H1 (cell line): Measurements from ENCODE around the gene IP6K1. TPM values are rescaled to one million over a fixed set of nuclear protein-coding genes. Genes with fewer than 3 reads are reported as not detected.

ENCODE experiments used
- CTCF ChIA-PET: fragments of 300-600 bp; sonication (Branson Sonifier 250); formaldehyde crosslinking; loops from one replicate; lab custom pipeline; 2021; ENCODE audit not compliant: partially characterized antibody; lab: Charles Lee
- POLR2A ChIA-PET: fragments of 300-600 bp; sonication (Branson Sonifier 250); formaldehyde crosslinking; loops from one replicate; lab custom pipeline; 2021; ENCODE audit warnings: inconsistent platforms; ENCODE audit not compliant: partially characterized antibody; lab: Charles Lee
- DNase-seq, 2 experiments: peaks; one replicate each; pipeline versions ENCODE4 v3.0.0 to v3.0.0-alpha.2; 2010 to 2022; ENCODE audit warnings: low spot score in 2 of 2, low read depth in 1 of 2, mixed read lengths in 1 of 2
- FAIRE-seq: peaks from 2 replicates; lab custom pipeline; 2011; peaks lifted over from hg19 to GRCh38; lab: Jason Lieb, UNC
- H2AFZ ChIP-seq: 2 replicates; pipeline ENCODE4 v1.8.1; 2012; ENCODE audit warnings: low read length, inconsistent platforms
- H2AK5ac ChIP-seq: 2 replicates; pipeline ENCODE4 v1.6.1; 2013; ENCODE audit warnings: low read depth, low read length
- H2BK120ac ChIP-seq: replicated peaks from 2 replicates; pipeline ENCODE3; 2013; ENCODE audit warnings: low read depth, low read length, inconsistent platforms
- H2BK12ac ChIP-seq: 2 replicates; pipeline ENCODE4 v1.6.1; 2013; ENCODE audit warnings: low read depth, low read length
- H2BK15ac ChIP-seq: 2 replicates; pipeline ENCODE4 v1.6.1; 2013; ENCODE audit warnings: low read length
- H2BK20ac ChIP-seq: 2 replicates; pipeline ENCODE4 v1.6.1; 2013; ENCODE audit warnings: low read length
- H2BK5ac ChIP-seq: 2 replicates; pipeline ENCODE4 v1.6.1; 2013; ENCODE audit warnings: low read depth, low read length
- H3K14ac ChIP-seq: 2 replicates; pipeline ENCODE4 v1.6.1; 2013; ENCODE audit warnings: inconsistent platforms; ENCODE audit not compliant: insufficient read length
- H3K18ac ChIP-seq: 2 replicates; pipeline ENCODE4 v1.6.1; 2013; ENCODE audit warnings: low read length; ENCODE audit errors: extremely low read depth
- H3K23ac ChIP-seq: 2 replicates; pipeline ENCODE4 v1.6.1; 2013; ENCODE audit warnings: inconsistent platforms; ENCODE audit not compliant: insufficient read length
- H3K23me2 ChIP-seq: 2 replicates; pipeline ENCODE4 v1.6.1; 2013; ENCODE audit warnings: low read depth, low read length
- H3K27ac ChIP-seq: 2 replicates; pipeline ENCODE4 v1.6.1; 2011; ENCODE audit warnings: low read depth, low read length, inconsistent platforms
- H3K27me3 ChIP-seq, 4 experiments: replicated peaks in 1 of 4; 1 replicate in 1 of 4; 2 replicates in 3 of 4; pipeline versions ENCODE4 v1.6.1 to v1.8.1; 2011 to 2013; ENCODE audit warnings: low read length in 3 of 4, mild to moderate bottlenecking in 3 of 4, inconsistent platforms in 2 of 4, mixed read lengths in 2 of 4, moderate library complexity in 1 of 4; ENCODE audit not compliant: control insufficient read depth in 3 of 4, insufficient read depth in 3 of 4; ENCODE audit errors: extremely low read depth in 1 of 4
- H3K36me3 ChIP-seq, 4 experiments: 2 replicates each; pipeline versions ENCODE4 v1.6.1 to v1.8.1; 2011 to 2013; ENCODE audit warnings: mild to moderate bottlenecking in 4 of 4, low read length in 3 of 4, moderate library complexity in 2 of 4, control low read depth in 1 of 4, inconsistent platforms in 1 of 4; ENCODE audit not compliant: insufficient read depth in 4 of 4, control insufficient read depth in 2 of 4
- H3K4ac ChIP-seq: replicated peaks from 2 replicates; pipeline ENCODE3; 2013; ENCODE audit warnings: low read length, low read depth, mixed read lengths, inconsistent platforms; ENCODE audit not compliant: insufficient read length
- H3K4me1 ChIP-seq, 4 experiments: replicated peaks in 1 of 4; 1 replicate in 1 of 4; 2 replicates in 3 of 4; pipeline versions ENCODE4 v1.6.1 to v1.8.1; 2011 to 2013; ENCODE audit warnings: low read length in 3 of 4, inconsistent platforms in 2 of 4, mixed read lengths in 1 of 4; ENCODE audit not compliant: insufficient read depth in 4 of 4, control insufficient read depth in 3 of 4
- H3K4me2 ChIP-seq, 2 experiments: 2 replicates each; pipeline versions ENCODE4 v1.6.1 to v1.8.1; 2011 to 2013; ENCODE audit warnings: low read depth in 2 of 2, low read length in 2 of 2, control low read depth in 1 of 2, inconsistent platforms in 1 of 2, mild to moderate bottlenecking in 1 of 2; ENCODE audit not compliant: insufficient read depth in 1 of 2
- H3K4me3 ChIP-seq, 4 experiments: fragments of 200-600, 300-600 bp in 1 of 4; sonication (generic), shearing (Covaris generic), sonication (Bioruptor Twin) in 1 of 4; 2 replicates each; pipeline versions ENCODE4 v1.5.1 to v1.8.1; 2011 to 2016; ENCODE audit warnings: low read length in 4 of 4, low read depth in 3 of 4, control low read depth in 2 of 4, inconsistent platforms in 2 of 4, mild to moderate bottlenecking in 2 of 4, mixed read lengths in 1 of 4, moderate library complexity in 1 of 4; ENCODE audit not compliant: insufficient read depth in 2 of 4; ENCODE audit errors: extremely low read depth in 1 of 4
- H3K56ac ChIP-seq: replicated peaks from 2 replicates; pipeline ENCODE3; 2013; ENCODE audit warnings: low read depth, mild to moderate bottlenecking, mixed read lengths, low read length, inconsistent platforms; ENCODE audit not compliant: insufficient read length
- H3K79me1 ChIP-seq: 2 replicates; pipeline ENCODE4 v1.6.1; 2013; ENCODE audit warnings: low read depth, low read length, control low read depth
- H3K79me2 ChIP-seq, 2 experiments: 2 replicates each; pipeline versions ENCODE4 v1.6.1 to v1.8.1; 2012 to 2013; ENCODE audit warnings: low read length in 2 of 2, mild to moderate bottlenecking in 2 of 2, inconsistent platforms in 1 of 2; ENCODE audit not compliant: insufficient read depth in 2 of 2, control insufficient read depth in 1 of 2
- H3K9ac ChIP-seq, 4 experiments: replicated peaks in 1 of 4; 1 replicate in 1 of 4; 2 replicates in 3 of 4; pipeline versions ENCODE4 v1.6.1 to v1.8.1; 2011 to 2013; ENCODE audit warnings: low read depth in 3 of 4, low read length in 3 of 4, control low read depth in 2 of 4, mild to moderate bottlenecking in 2 of 4, moderate library complexity in 2 of 4, inconsistent platforms in 1 of 4; ENCODE audit errors: extremely low read depth in 1 of 4
- H3K9me3 ChIP-seq, 2 experiments: 2 replicates each; pipeline versions ENCODE4 v1.6.1 to v1.8.1; 2012 to 2013; ENCODE audit warnings: mild to moderate bottlenecking in 2 of 2, moderate library complexity in 2 of 2, control low read depth in 1 of 2, inconsistent platforms in 1 of 2, low read depth in 1 of 2, low read length in 1 of 2, mixed read lengths in 1 of 2; ENCODE audit not compliant: insufficient read depth in 2 of 2
- H4K20me1 ChIP-seq, 2 experiments: replicated peaks in 1 of 2; 2 replicates each; pipeline versions ENCODE3 to v1.8.1; 2011 to 2013; ENCODE audit warnings: inconsistent platforms in 2 of 2, low read length in 2 of 2, mild to moderate bottlenecking in 1 of 2; ENCODE audit not compliant: insufficient read depth in 2 of 2, control insufficient read depth in 1 of 2
- H4K5ac ChIP-seq: 2 replicates; pipeline ENCODE4 v1.6.1; 2013; ENCODE audit warnings: low read length, low read depth, mixed read lengths, inconsistent platforms; ENCODE audit not compliant: insufficient read length
- H4K8ac ChIP-seq: 2 replicates; pipeline ENCODE4 v1.8.0; 2013; ENCODE audit warnings: mild to moderate bottlenecking, moderate library complexity, low read length, inconsistent platforms; ENCODE audit not compliant: insufficient read depth; ENCODE audit errors: extremely low read depth
- H4K91ac ChIP-seq: replicated peaks from 2 replicates; pipeline ENCODE3; 2013; ENCODE audit warnings: low read length, mixed read lengths, inconsistent platforms; ENCODE audit not compliant: insufficient read length
- SIN3A ChIP-seq, 2 experiments: IDR thresholded peaks in 1 of 2; conservative IDR thresholded peaks in 1 of 2; 2 replicates each; pipeline ENCODE4 v1.6.1; 2011 to 2012; ENCODE audit warnings: low read length in 2 of 2, improper control_type of control experiment in 1 of 2, low read depth in 1 of 2, mild to moderate bottlenecking in 1 of 2
- WGBS, 2 experiments: shearing (Covaris generic) in 1 of 2; methylation state at CpG; one replicate each; pipeline versions ENCODE4 v1.1.6 to v1.1.7; 2013 to 2015; ENCODE audit warnings: low lambda C conversion rate in 2 of 2, mixed read lengths in 2 of 2, inconsistent platforms in 1 of 2, low coverage in 1 of 2, missing lambda C conversion rate in 1 of 2; ENCODE audit not compliant: insufficient replicate concordance in 2 of 2, insufficient coverage in 1 of 2, insufficient read length in 1 of 2; ENCODE audit errors: extremely low coverage in 1 of 2, missing lambda C conversion rate in 1 of 2; 5-methylcytosine and 5-hydroxymethylcytosine counted together
- polyA plus RNA-seq, 7 experiments: library from polyadenylated mRNA; depleted of rRNA in 3 of 7; stranded (reverse) in 5 of 7; unstranded in 2 of 7; fragments of >200 nt in 5 of 7; fragments of 200-250 nt in 2 of 7; gene quantifications; 1 replicate in 5 of 7; 2 replicates in 1 of 7; 4 replicates in 1 of 7; pipeline versions ENCODE4 v1.2.1 to v1.2.3, GENCODE V29; 2011 to 2013; ENCODE audit warnings: missing spikeins in 2 of 7, mixed read lengths in 2 of 7
- total RNA-seq: library from RNA; stranded (reverse); fragmentation: NEBNext Ultra II Directional; extraction: Animal tissue kit (Norgen Biotek cat#: 25700); gene quantifications from 2 replicates; pipeline ENCODE4 v1.2.1, GENCODE V29; 2021
- TF ChIP-seq, protein P1 (sequence below): IDR thresholded peaks from 2 replicates; pipeline ENCODE4 v1.6.1; 2011; ENCODE audit warnings: low read depth, mild to moderate bottlenecking, low read length; ENCODE audit not compliant: insufficient read depth

IP6K1 gene
- total and polyA plus RNA-seq, 2 of the 8 experiments (the other 6 are each of a cell fraction or from before 2014, with no cell fraction given): 31.5 to 35.2 TPM

DNA sequence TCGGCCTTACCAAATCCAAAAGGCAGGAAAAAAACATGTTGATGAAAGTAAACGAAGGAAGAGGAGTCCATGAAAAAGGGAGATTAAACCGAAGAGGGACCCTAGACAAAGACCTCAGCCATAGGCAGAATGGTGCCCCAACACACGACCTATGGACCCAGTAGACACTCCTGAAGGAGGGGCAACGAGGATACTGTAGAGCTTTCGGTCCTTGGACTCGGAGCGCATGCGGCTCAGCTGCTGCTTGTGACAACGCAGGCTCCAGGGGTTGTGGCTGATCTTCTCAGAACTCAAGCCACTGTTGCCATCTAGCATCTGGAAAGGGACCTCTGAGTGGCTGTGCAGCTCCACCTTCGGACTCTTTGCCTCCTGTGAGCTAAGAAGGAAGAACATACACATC, 53.7 kb downstream of the IP6K1 start:
- Histone ChIP-seq H3K4ac (no peak overlapping the region), H3K79me1 (no peaks in the 10 kb centered on the region; the same call in 1 of the 2 replicates), H2BK20ac (no peak overlapping the region), H3K36me3 (peaks cover 11 to 44% (median 39%) of the 10 kb centered on the region in 4 experiments), H3K4me3 (no peak overlapping the region), H3K9ac (no peak overlapping the region), H4K91ac (no peak overlapping the region), H3K18ac (no peak overlapping the region), H2BK12ac (no peak overlapping the region), H4K8ac (no peak overlapping the region; the same call in 1 of the 2 replicates), H3K27ac (no peak overlapping the region), H3K9me3 (no peaks in the 10 kb centered on the region), H3K56ac (no peak overlapping the region), H4K5ac (no peak overlapping the region), H3K23me2 (no peaks in the 10 kb centered on the region), H3K23ac (no peak overlapping the region), H3K14ac (no peak overlapping the region), H2BK5ac (no peak overlapping the region), H2AK5ac (no peak overlapping the region), H2BK120ac (no peak overlapping the region), H3K4me1 (no peaks in the 10 kb centered on the region), H2AFZ (no peak overlapping the region), H4K20me1 (peaks cover 2% of the 10 kb centered on the region in 2 experiments), H3K27me3 (no peaks in the 10 kb centered on the region), H3K79me2 (no peaks in the 10 kb centered on the region; a peak in 1 of 4 replicates), H2BK15ac (no peak overlapping the region), H3K4me2 (no peak overlapping the region)
- no peak for DNase-seq
- TF ChIP-seq, protein P1, sequence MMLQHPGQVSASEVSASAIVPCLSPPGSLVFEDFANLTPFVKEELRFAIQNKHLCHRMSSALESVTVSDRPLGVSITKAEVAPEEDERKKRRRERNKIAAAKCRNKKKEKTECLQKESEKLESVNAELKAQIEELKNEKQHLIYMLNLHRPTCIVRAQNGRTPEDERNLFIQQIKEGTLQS: no peak
- no peak for TF ChIP-seq SIN3A (conservative IDR thresholded peaks at IDR 0.05 in 1 of 2, IDR thresholded peaks at IDR 0.05 in 1 of 2; ENCODE audit: low read depth in 1 of 2, low read length in 2 of 2)
- WGBS, 2 experiments: 91% methylated on average over 11 of the region's 11 CpGs; no CpG with 5 or more reads in 1 of the 2 experiments
- no peak for FAIRE-seq
- POLR2A ChIA-PET: no interaction called here
- CTCF ChIA-PET: interaction anchor here (1.3 kb wide), 1 partner anchor 31 kb away, joined by 4 read pairs; no protein-coding TSS in a partner anchor
